22Rv1 (cell line): ENCODE data around the gene GPR35.
"Not testable (repeated sequence)": the region's sequence is repeated elsewhere in the genome, so short reads cannot be mapped to it uniquely, and the experiment has no call there.

Experiments used
- ZFX ChIP-seq: fragments of 450-650 bp; IDR thresholded peaks from 2 replicates; pipeline ENCODE4 v1.6.1; 2017; ENCODE audit warnings: antibody characterized with exemption, borderline replicate concordance
- TF ChIP-seq, protein P1 (sequence below): fragments of 450-650 bp; IDR thresholded peaks from 2 replicates; pipeline ENCODE4 v1.5.1; 2017; ENCODE audit warnings: mild to moderate bottlenecking

- TF ChIP-seq, protein P1, sequence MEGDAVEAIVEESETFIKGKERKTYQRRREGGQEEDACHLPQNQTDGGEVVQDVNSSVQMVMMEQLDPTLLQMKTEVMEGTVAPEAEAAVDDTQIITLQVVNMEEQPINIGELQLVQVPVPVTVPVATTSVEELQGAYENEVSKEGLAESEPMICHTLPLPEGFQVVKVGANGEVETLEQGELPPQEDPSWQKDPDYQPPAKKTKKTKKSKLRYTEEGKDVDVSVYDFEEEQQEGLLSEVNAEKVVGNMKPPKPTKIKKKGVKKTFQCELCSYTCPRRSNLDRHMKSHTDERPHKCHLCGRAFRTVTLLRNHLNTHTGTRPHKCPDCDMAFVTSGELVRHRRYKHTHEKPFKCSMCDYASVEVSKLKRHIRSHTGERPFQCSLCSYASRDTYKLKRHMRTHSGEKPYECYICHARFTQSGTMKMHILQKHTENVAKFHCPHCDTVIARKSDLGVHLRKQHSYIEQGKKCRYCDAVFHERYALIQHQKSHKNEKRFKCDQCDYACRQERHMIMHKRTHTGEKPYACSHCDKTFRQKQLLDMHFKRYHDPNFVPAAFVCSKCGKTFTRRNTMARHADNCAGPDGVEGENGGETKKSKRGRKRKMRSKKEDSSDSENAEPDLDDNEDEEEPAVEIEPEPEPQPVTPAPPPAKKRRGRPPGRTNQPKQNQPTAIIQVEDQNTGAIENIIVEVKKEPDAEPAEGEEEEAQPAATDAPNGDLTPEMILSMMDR, result not testable (repeated sequence)
- TF ChIP-seq ZFX, result not testable (repeated sequence)
Observed at GRCh38 chr2:240674461-240675184, 49.3 kb downstream of the GPR35 start.
